HepG2 (cell line): ENCODE results near the gene STK32A. TPM values are rescaled to one million over a fixed set of nuclear protein-coding genes. Genes with fewer than 3 reads are reported as not detected.

ENCODE experiments used
- ATAC-seq: fragments of 200-7000 bp; cut with Tn5 transposase; 3 replicates; pipeline ENCODE4 v1.9.1; 2020; ENCODE audit warnings: mild to moderate bottlenecking, moderate library complexity
- BruUV-seq: library from RNA; stranded (reverse); fragments of 400-500 nt; replicated peaks from 2 replicates; lab custom pipeline; 2021; lab: Mats Ljungman, UMichigan
- CTCF ChIA-PET: fragments of 300-600 bp; formaldehyde crosslinking; extraction: SDS; loops from one replicate; lab custom pipeline; 2021; ENCODE audit warnings: low total read pairs, inconsistent platforms, low intra/inter-chr PET ratio; lab: Yijun Ruan, JAX
- POLR2A ChIA-PET: fragments of 350-600 bp; sonication (Branson Sonifier 250); formaldehyde crosslinking; loops from one replicate; lab custom pipeline; 2020; ENCODE audit warnings: antibody characterized with exemption, inconsistent platforms; lab: Yijun Ruan, JAX
- DNase-seq: peaks from one replicate; pipeline ENCODE4 v3.0.0-alpha.2; 2015; ENCODE audit warnings: low spot score
- FAIRE-seq: peaks from 3 replicates; lab custom pipeline; 2011; peaks lifted over from hg19 to GRCh38; lab: Jason Lieb, UNC
- H2AFZ ChIP-seq: one replicate; pipeline ENCODE4 v1.6.1; 2011; ENCODE audit warnings: low read length, inconsistent platforms
- H3K27ac ChIP-seq: fragments of 300-600 bp; 3 replicates; pipeline ENCODE4 v1.8.0; 2011; ENCODE audit warnings: mixed run types, mild to moderate bottlenecking, mixed read lengths, low read length, inconsistent platforms; ENCODE audit not compliant: insufficient read depth; ENCODE audit errors: extremely low read length
- H3K27me3 ChIP-seq, 2 experiments: fragments of 200-600 bp in 1 of 2; 2 replicates in 1 of 2; 3 replicates in 1 of 2; pipeline versions ENCODE4 v1.6.0 to v1.8.0; 2011; ENCODE audit warnings: low read length in 2 of 2, mild to moderate bottlenecking in 2 of 2, moderate library complexity in 2 of 2, inconsistent platforms in 1 of 2; ENCODE audit not compliant: insufficient read depth in 2 of 2, control insufficient read depth in 1 of 2
- H3K36me3 ChIP-seq, 2 experiments: fragments of 200-600 bp in 1 of 2; replicated peaks in 1 of 2; 2 replicates in 1 of 2; 3 replicates in 1 of 2; pipeline versions ENCODE4 v1.5.1 to v1.8.0; 2011; ENCODE audit warnings: low read length in 2 of 2, inconsistent platforms in 1 of 2; ENCODE audit not compliant: insufficient read depth in 2 of 2, control insufficient read depth in 1 of 2
- H3K4me1 ChIP-seq: 2 replicates; pipeline ENCODE4 v1.5.1; 2012; ENCODE audit warnings: low read length, inconsistent platforms; ENCODE audit not compliant: insufficient read depth
- H3K4me2 ChIP-seq: 2 replicates; pipeline ENCODE4 v1.6.0; 2011; ENCODE audit warnings: low read depth, low read length, inconsistent platforms
- H3K4me3 ChIP-seq, 3 experiments: fragments of 200-600 bp in 1 of 3; sonication (generic), shearing (Covaris generic) in 1 of 3; replicated peaks in 1 of 3; 2 replicates each; pipeline ENCODE4 v1.5.1; 2011 to 2016; ENCODE audit warnings: low read length in 3 of 3, inconsistent platforms in 2 of 3, low read depth in 2 of 3, mild to moderate bottlenecking in 2 of 3, control low read depth in 1 of 3, mixed read lengths in 1 of 3; ENCODE audit not compliant: insufficient read depth in 1 of 3
- H3K79me2 ChIP-seq: one replicate; pipeline ENCODE4 v1.6.1; 2011; ENCODE audit warnings: low read length, inconsistent platforms; ENCODE audit not compliant: insufficient read depth
- H3K9ac ChIP-seq: 2 replicates; pipeline ENCODE4 v1.6.0; 2011; ENCODE audit warnings: mild to moderate bottlenecking, low read depth, low read length, inconsistent platforms; ENCODE audit not compliant: insufficient read depth
- H3K9me3 ChIP-seq: 2 replicates; pipeline ENCODE4 v1.5.1; 2012; ENCODE audit warnings: mild to moderate bottlenecking, low read length
- H4K20me1 ChIP-seq: 2 replicates; pipeline ENCODE4 v1.6.0; 2011; ENCODE audit warnings: inconsistent platforms, mild to moderate bottlenecking, low read length, moderate library complexity; ENCODE audit not compliant: insufficient read depth
- ATF2 ChIP-seq: sonication (generic); formaldehyde crosslinking; IDR thresholded peaks from 2 replicates; pipeline ENCODE4 v1.4.0; 2020; ENCODE audit warnings: missing genetic modification reagents
- EP300 ChIP-seq, 3 experiments: sonication (generic) in 1 of 3; formaldehyde crosslinking in 1 of 3; IDR thresholded peaks; 2 replicates each; pipeline versions ENCODE4 v1.5.1 to v1.6.1; 2011 to 2020; ENCODE audit warnings: low read depth in 2 of 3, low read length in 2 of 3, borderline replicate concordance in 1 of 3, improper control_type of control experiment in 1 of 3, mild to moderate bottlenecking in 1 of 3, missing genetic modification reagents in 1 of 3, moderate library complexity in 1 of 3
- GZF1 ChIP-seq: sonication (generic); formaldehyde crosslinking; IDR thresholded peaks from 2 replicates; pipeline ENCODE4 v1.5.1; 2020; ENCODE audit warnings: mild to moderate bottlenecking, missing genetic modification reagents
- HDAC2 ChIP-seq: sonication (generic); formaldehyde crosslinking; IDR thresholded peaks from 2 replicates; pipeline ENCODE4 v1.4.0; 2020; ENCODE audit warnings: missing genetic modification reagents
- KDM5A ChIP-seq: fragments of 200-600 bp; sonication (generic); IDR thresholded peaks from 2 replicates; pipeline ENCODE4 v1.7.0; 2018; ENCODE audit warnings: antibody characterized with exemption, mild to moderate bottlenecking, low read length, borderline replicate concordance
- NR2C2 ChIP-seq: sonication (generic); formaldehyde crosslinking; IDR thresholded peaks from 2 replicates; pipeline ENCODE4 v1.4.0; 2020; ENCODE audit warnings: missing genetic modification reagents, mild to moderate bottlenecking, moderate library complexity, borderline replicate concordance
- RCOR2 ChIP-seq: IDR thresholded peaks from 2 replicates; pipeline ENCODE4 v1.6.1; 2016; ENCODE audit warnings: missing biosample characterization, missing genetic modification reagents
- SIX1 ChIP-seq: sonication (generic); formaldehyde crosslinking; IDR thresholded peaks from 2 replicates; pipeline ENCODE4 v1.4.0; 2020; ENCODE audit warnings: missing genetic modification reagents, borderline replicate concordance
- ZNF230 ChIP-seq: sonication (generic); formaldehyde crosslinking; IDR thresholded peaks from 2 replicates; pipeline ENCODE4 v1.4.0; 2020; ENCODE audit warnings: mild to moderate bottlenecking, missing genetic modification reagents
- ZNF691 ChIP-seq: sonication (generic); formaldehyde crosslinking; IDR thresholded peaks from 2 replicates; pipeline ENCODE4 v1.4.0; 2020; ENCODE audit warnings: missing genetic modification reagents, low read depth, mild to moderate bottlenecking, borderline replicate concordance
- WGBS: methylation state at CpG from one replicate; pipeline ENCODE4 v1.1.6; 2017; ENCODE audit warnings: low lambda C conversion rate; 5-methylcytosine and 5-hydroxymethylcytosine counted together
- in situ Hi-C: cut with HindIII; loops from 2 replicates; pipeline ENCODE4 v1.10.0; 2017; ENCODE audit warnings: low pct_unique_long_range_greater_than_20kb; ENCODE audit not compliant: extremely low pct_ligation_motif_present
- intact Hi-C: fragments of 100-400 bp; cut with micrococcal nuclease; formaldehyde crosslinking; loops from one replicate; pipeline ENCODE4 v1.10.0; 2022; ENCODE audit not compliant: unreplicated experiment
- polyA plus RNA-seq, 8 experiments: library from polyadenylated mRNA; depleted of rRNA in 3 of 8; stranded (reverse) in 7 of 8; unstranded in 1 of 8; fragments of >200 nt; fragmentation: Illumina TruSeq in 4 of 8; extraction: Trizol in 4 of 8; gene quantifications; 2 replicates each; pipeline versions ENCODE4 v1.2.1 to v1.2.3, GENCODE V29; 2011 to 2016; ENCODE audit warnings: low read depth in 4 of 8, missing spikeins in 1 of 8, mixed read lengths in 1 of 8; ENCODE audit not compliant: insufficient read depth in 1 of 8
- small RNA-seq, 3 experiments: library from RNA; depleted of rRNA; stranded (forward); fragments of <200 nt; gene quantifications; one replicate each; pipeline ENCODE3, GENCODE V24; 2012; ENCODE audit warnings: low read depth in 2 of 3, low replicate concordance in 1 of 3; ENCODE audit not compliant: insufficient read length in 3 of 3, insufficient read depth in 2 of 3
- total RNA-seq, 5 experiments: library from RNA; depleted of rRNA; stranded (reverse); fragments of >200 nt; fragmentation: Illumina TruSeq; extraction: Trizol; gene quantifications; 2 replicates each; pipeline ENCODE4 v1.2.3, GENCODE V29; 2016; ENCODE audit warnings: low read depth in 1 of 5

STK32A gene
- total and polyA plus RNA-seq, 2 of the 13 experiments (the other 11 are each of a cell fraction or from before 2014, with no cell fraction given), result not detected

DNA sequence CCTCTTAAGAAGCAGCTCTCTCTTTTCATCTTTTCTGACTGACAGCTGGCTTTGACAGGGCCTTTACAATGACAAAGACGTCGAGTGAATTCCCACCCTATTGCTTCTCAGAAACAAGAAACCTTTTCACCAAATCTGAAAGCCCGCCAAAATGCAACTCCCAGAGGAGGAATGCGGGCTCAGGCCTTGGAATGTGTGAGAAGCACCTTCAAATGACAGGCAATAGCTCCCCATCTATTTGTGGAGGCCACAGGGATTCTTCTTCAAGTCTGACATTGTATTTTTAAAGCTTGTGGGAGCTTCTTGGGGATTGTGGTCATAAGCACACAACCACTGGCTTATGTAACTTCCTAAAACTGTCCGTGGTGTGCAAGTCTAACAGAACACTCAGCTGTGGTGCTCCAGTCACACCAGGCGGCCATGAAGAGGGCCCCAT is 202.4 kb downstream of the STK32A start:
- no peak for TF ChIP-seq ZNF691
- no peak for TF ChIP-seq ZNF230
- no peak for TF ChIP-seq ATF2
- no peak for TF ChIP-seq GZF1
- no peak for TF ChIP-seq KDM5A
- no peak for TF ChIP-seq EP300 (IDR thresholded peaks at IDR 0.05; ENCODE audit: low read depth in 2 of 2, low read length in 2 of 2)
- TF ChIP-seq EP300 (CRISPR knock-in tag; IDR thresholded peaks at IDR 0.05; ENCODE audit: borderline replicate concordance), result no peak
- TF ChIP-seq NR2C2 (CRISPR knock-in tag), result no peak
- no peak for TF ChIP-seq HDAC2
- no peak for TF ChIP-seq RCOR2 (CRISPR knock-in tag)
- TF ChIP-seq SIX1 (CRISPR knock-in tag), result no peak
- TF ChIP-seq, all 625 proteins: peak for 0
- in situ Hi-C loops (no loop called here), intact Hi-C loops (no loop called here)
- Histone ChIP-seq H3K27ac (no peak overlapping the region), H4K20me1 (no peaks in the 10 kb centered on the region), H2AFZ (no peak overlapping the region), H3K4me1 (no peaks in the 10 kb centered on the region), H3K9me3 (no peaks in the 10 kb centered on the region), H3K9ac (no peak overlapping the region), H3K79me2 (no peaks in the 10 kb centered on the region), H3K4me2 (no peak overlapping the region), H3K36me3 (no peaks in the 10 kb centered on the region), H3K4me3 (no peak overlapping the region), H3K27me3 (no peaks in the 10 kb centered on the region)
- CTCF ChIA-PET, result no interaction called here
- no peak for ATAC-seq
- FAIRE-seq, result no peak
- POLR2A ChIA-PET, result no interaction called here
- WGBS, result 26% methylated on average over 6 of the region's 6 CpGs
- DNase-seq, result no peak
- BruUV-seq, result no TSS peak

Small RNAs within 50 kb of the gene (small RNA-seq; reads per million reads assigned to genes)
- gene AC011373.1, result 0 reads per million in 3 experiments
